Colonic mucosa (tissue), 4 donors: ENCODE data around the gene RIN3. TPM values are rescaled to one million over a fixed set of nuclear protein-coding genes. Genes with fewer than 3 reads are reported as not detected.

Source experiments
- DNase-seq: peaks from one replicate; pipeline ENCODE4 v3.0.0-alpha.2; 2020
- H3K27ac ChIP-seq: fragments of 200-600 bp; one replicate; pipeline ENCODE4 v1.8.0; 2021
- H3K27me3 ChIP-seq: fragments of 200-600 bp; one replicate; pipeline ENCODE4 v1.8.0; 2021
- H3K36me3 ChIP-seq: fragments of 200-600 bp; one replicate; pipeline ENCODE4 v1.8.0; 2021
- H3K4me1 ChIP-seq: fragments of 200-600 bp; one replicate; pipeline ENCODE4 v1.8.0; 2021; ENCODE audit warnings: mild to moderate bottlenecking
- H3K4me3 ChIP-seq: fragments of 200-600 bp; one replicate; pipeline ENCODE4 v1.8.0; 2021
- H3K9ac ChIP-seq, 2 donors: one replicate each; pipeline ENCODE4 v1.7.0; 2013; ENCODE audit warnings: control low read depth in 2 of 2, low read depth in 2 of 2, low read length in 2 of 2
- H3K9me3 ChIP-seq: fragments of 200-600 bp; one replicate; pipeline ENCODE4 v1.8.0; 2021
- intact Hi-C: fragments of 100-400 bp; cut with DNase I; formaldehyde crosslinking; loops from one replicate; pipeline ENCODE4 v1.14.1; 2022
- total RNA-seq, 2 donors: library from RNA; stranded (reverse); fragmentation: NEBNext Ultra II Directional in 1 of 2; extraction: Animal tissue kit (Norgen Biotek cat#: 25700) in 1 of 2; gene quantifications; one replicate each; pipeline ENCODE4 v1.2.1, GENCODE V29; 2021
- TF ChIP-seq, protein P1 (sequence below): fragments of 200-600 bp; IDR thresholded peaks from one replicate; pipeline ENCODE4 v1.8.0; 2022; ENCODE audit warnings: antibody characterized with exemption, mild to moderate bottlenecking
- donor health status: healthy.
- donor health status: DM: no; HTN: no; CAD: no.
- donor health status: DM: no; HTN: no; CAD: no.

The RIN3 gene
- total RNA-seq, 2 donors from 2014 or later: 18.4 to 23.2 TPM

DNA sequence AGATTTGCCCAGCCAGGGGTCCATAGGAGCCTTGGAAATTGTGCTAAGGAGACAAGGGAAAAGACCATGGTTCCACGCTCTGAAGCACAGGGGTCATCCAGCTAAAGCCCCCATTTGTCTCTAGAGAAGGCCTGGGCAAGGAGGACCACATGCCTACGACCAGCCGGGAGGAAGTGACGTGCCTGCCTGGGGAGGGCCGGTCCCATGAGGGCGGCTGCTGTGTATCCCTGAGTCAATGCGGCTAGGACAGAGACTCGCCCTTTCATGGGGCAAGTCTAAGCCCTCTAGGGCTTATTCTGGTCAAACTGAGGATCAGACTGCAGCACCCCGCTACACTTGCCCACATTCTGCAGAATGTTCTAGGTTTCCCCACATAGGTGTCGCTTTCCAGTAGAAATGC lies 20.6 kb upstream of the RIN3 start:
- TF ChIP-seq, protein P1, sequence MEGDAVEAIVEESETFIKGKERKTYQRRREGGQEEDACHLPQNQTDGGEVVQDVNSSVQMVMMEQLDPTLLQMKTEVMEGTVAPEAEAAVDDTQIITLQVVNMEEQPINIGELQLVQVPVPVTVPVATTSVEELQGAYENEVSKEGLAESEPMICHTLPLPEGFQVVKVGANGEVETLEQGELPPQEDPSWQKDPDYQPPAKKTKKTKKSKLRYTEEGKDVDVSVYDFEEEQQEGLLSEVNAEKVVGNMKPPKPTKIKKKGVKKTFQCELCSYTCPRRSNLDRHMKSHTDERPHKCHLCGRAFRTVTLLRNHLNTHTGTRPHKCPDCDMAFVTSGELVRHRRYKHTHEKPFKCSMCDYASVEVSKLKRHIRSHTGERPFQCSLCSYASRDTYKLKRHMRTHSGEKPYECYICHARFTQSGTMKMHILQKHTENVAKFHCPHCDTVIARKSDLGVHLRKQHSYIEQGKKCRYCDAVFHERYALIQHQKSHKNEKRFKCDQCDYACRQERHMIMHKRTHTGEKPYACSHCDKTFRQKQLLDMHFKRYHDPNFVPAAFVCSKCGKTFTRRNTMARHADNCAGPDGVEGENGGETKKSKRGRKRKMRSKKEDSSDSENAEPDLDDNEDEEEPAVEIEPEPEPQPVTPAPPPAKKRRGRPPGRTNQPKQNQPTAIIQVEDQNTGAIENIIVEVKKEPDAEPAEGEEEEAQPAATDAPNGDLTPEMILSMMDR: no peak

DNA sequence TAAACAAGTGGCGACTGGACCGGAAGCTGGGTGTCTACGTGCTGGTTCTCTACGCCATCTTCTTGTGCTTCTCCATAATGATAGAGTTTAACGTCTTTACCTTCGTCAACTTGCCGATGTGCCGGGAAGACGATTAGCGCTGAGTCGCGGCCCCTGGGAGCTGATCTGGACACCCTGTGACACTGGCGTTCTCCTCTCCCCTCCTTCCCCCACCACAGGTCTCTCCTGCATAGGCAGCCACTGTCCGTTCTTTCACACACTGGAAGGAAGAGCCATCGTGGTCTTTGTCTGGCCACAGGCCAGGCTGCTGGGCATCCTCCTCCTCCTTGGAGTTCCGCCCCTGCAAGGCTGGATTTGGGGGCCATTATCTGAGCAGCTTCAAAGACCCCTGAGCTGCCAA lies 20.1 kb upstream of the RIN3 start:
- Histone ChIP-seq H3K9ac (no peak overlapping the region), H3K9me3 (no peaks in the 10 kb centered on the region), H3K4me3 (no peak overlapping the region), H3K27me3 (no peaks in the 10 kb centered on the region), H3K4me1 (no peaks in the 10 kb centered on the region), H3K36me3 (no peaks in the 10 kb centered on the region), H3K27ac (no peak overlapping the region)
- intact Hi-C loops: no loop called here
- peak; percentile 11 for DNase-seq
- TF ChIP-seq, protein P1: no peak

More for the DNA sequence above, 20.6 kb upstream of the RIN3 start:
- Histone ChIP-seq H3K4me1 (no peaks in the 10 kb centered on the region), H3K9me3 (no peaks in the 10 kb centered on the region), H3K27ac (no peak overlapping the region), H3K9ac (no peak overlapping the region), H3K27me3 (no peaks in the 10 kb centered on the region), H3K36me3 (no peaks in the 10 kb centered on the region), H3K4me3 (no peak overlapping the region)
- peak; percentile 9 for DNase-seq
- intact Hi-C loops: no loop called here

DNA sequence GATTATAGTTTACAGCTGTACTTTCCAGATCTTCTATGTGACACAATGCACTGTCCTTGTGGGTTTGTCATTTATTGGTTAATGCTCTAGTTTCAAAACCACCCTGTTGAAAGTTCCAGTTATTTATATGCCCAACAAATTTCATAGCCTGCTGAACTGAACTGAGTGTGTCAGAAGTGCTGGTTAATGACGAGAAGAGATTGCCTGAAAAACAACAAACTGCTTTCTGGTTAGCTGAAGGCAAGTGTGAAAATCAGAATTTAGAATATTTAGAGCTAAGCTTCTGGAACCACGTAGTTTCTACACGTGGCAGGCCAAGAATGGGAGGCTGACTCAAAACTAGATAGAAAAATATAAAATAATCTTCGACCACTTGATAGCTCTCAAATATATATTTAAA lies 19.1 kb upstream of the RIN3 start:
- no peak overlapping the region for H3K27ac ChIP-seq
- no peaks in the 10 kb centered on the region for H3K27me3 ChIP-seq
- no peak for DNase-seq
- no peak overlapping the region for H3K4me3 ChIP-seq
- H3K4me1 ChIP-seq: no peaks in the 10 kb centered on the region
- TF ChIP-seq, protein P1: no peak
- H3K9ac ChIP-seq: no peak overlapping the region
- intact Hi-C loops: no loop called here
- no peaks in the 10 kb centered on the region for H3K36me3 ChIP-seq
- no peaks in the 10 kb centered on the region for H3K9me3 ChIP-seq

DNA sequence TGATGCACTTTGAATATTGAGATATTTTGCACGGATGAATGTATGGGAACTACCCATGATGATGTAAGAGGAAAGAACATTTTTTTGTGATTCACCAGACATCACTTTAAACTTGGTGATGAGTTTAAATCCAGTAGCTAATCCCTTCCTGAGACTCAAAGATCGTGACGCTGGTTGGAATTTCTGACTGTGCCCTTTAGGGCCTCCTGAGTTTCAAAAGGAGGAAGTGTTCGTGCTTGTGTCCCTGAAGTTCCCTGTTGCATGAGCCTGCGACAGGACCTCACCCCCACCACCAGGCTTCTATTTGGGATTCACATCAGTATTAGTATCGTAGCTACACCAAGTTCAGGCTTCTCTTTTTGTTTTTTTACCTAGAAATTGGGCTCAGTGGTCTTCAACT lies 18.6 kb upstream of the RIN3 start:
- no peak overlapping the region for H3K4me3 ChIP-seq
- TF ChIP-seq, protein P1: no peak
- no peaks in the 10 kb centered on the region for H3K36me3 ChIP-seq
- intact Hi-C loops: no loop called here
- no peak for DNase-seq
- H3K27me3 ChIP-seq: no peaks in the 10 kb centered on the region
- no peak overlapping the region for H3K9ac ChIP-seq
- H3K9me3 ChIP-seq: no peaks in the 10 kb centered on the region
- H3K27ac ChIP-seq: no peak overlapping the region
- H3K4me1 ChIP-seq: no peaks in the 10 kb centered on the region

DNA sequence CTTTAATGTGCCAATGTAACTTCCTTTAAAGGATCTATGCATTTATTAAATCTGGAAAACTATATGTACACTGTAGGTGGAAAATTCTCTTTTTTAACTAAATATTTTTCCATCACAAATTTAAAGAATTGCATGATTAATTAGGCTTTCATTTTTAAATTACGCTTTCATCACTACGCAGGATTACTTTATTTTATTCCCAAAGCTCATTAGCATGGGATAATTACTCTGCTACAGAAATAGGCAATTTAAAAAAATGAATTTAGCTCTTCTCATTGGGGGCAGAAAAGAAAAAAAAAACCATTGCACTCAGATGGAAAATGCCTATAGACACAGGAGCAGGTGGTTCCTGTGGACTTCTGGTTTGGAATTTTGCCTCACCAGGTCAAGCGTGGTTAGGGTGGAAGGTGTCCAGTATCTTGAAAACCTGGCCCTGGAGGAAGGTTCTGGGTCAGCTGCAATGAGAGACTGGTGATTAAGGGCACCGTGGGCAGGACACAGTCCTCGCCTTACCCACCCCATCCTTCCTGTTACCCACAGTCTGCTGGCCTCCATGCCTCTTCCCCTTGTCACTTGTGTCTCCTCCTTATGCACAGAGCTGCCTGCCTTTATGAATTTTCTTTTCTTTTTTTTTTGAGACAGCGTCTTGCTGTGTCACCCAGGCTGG lies 17.3 kb upstream of the RIN3 start:
- Histone ChIP-seq H3K27me3 (no peaks in the 10 kb centered on the region), H3K27ac (no peak overlapping the region), H3K4me1 (no peaks in the 10 kb centered on the region), H3K36me3 (no peaks in the 10 kb centered on the region), H3K9me3 (no peaks in the 10 kb centered on the region), H3K9ac (no peak overlapping the region), H3K4me3 (no peak overlapping the region)
- peak; percentile 10 for DNase-seq
- intact Hi-C loops: no loop called here
- TF ChIP-seq, protein P1: no peak
